ENCODE data around the gene LDLRAP1. TPM values are rescaled to one million over a fixed set of nuclear protein-coding genes. Genes with fewer than 3 reads are reported as not detected.

Gene LDLRAP1
- total and polyA plus RNA-seq, 4 donors = 17.5 to 34.7 (median 29.8) TPM

- H3K4me1 ChIP-seq (ENCODE audit: control insufficient read depth in 1 of 2, insufficient read depth in 2 of 2, low read length in 2 of 2) = peaks cover 0 to 1% of the 10 kb centered on the region in 2 donors
- no peaks in the 10 kb centered on the region for H3K36me3 ChIP-seq (ENCODE audit: control insufficient read depth in 1 of 2, insufficient read depth in 2 of 2, low read length in 1 of 2)
- H3K4me3 ChIP-seq (ENCODE audit: low read length in 2 of 2) = no peak overlapping the region
- no peaks in the 10 kb centered on the region for H3K27me3 ChIP-seq (ENCODE audit: control insufficient read depth in 1 of 2, insufficient read depth in 2 of 2, low read length in 1 of 2)
- intact Hi-C loops (cut with DNase I) = no loop called here
- H3K27ac ChIP-seq (ENCODE audit: low read depth in 1 of 2, low read length in 2 of 2) = no peak overlapping the region
- no peaks in the 10 kb centered on the region for H3K9me3 ChIP-seq (ENCODE audit: control insufficient read depth, low read length)
- ATAC-seq (ENCODE audit: low FRiP score) (no peak), DNase-seq (no peak)
- WGBS, 2 donors = 26% methylated on average over 18 of the region's 18 CpGs
These were observed 29.5 kb downstream of the LDLRAP1 start for GRCh38 chr1:25572708-25573590.

GRCh38 chr1:25573591-25573930, 30.2 kb downstream of the LDLRAP1 start:
- H3K36me3 ChIP-seq (ENCODE audit: control insufficient read depth in 1 of 2, insufficient read depth in 2 of 2, low read length in 1 of 2) = no peaks in the 10 kb centered on the region
- DNase-seq (no peak), ATAC-seq (ENCODE audit: low FRiP score) (no peak)
- H3K27me3 ChIP-seq (ENCODE audit: control insufficient read depth in 1 of 2, insufficient read depth in 2 of 2, low read length in 1 of 2) = no peaks in the 10 kb centered on the region
- no peak overlapping the region for H3K4me3 ChIP-seq (ENCODE audit: low read length in 2 of 2)
- peaks cover 0 to 1% of the 10 kb centered on the region in 2 donors for H3K4me1 ChIP-seq (ENCODE audit: control insufficient read depth in 1 of 2, insufficient read depth in 2 of 2, low read length in 2 of 2)
- 38 to 40% methylated on average over 9 of the region's 9 CpGs for WGBS, 2 donors
- H3K9me3 ChIP-seq (ENCODE audit: control insufficient read depth, low read length) = no peaks in the 10 kb centered on the region
- H3K27ac ChIP-seq (ENCODE audit: low read depth in 1 of 2, low read length in 2 of 2) = no peak overlapping the region
- intact Hi-C loops (cut with DNase I) = no loop called here

GRCh38 chr1:25573961-25574360, 30.6 kb downstream of the LDLRAP1 start:
- Histone ChIP-seq H3K27me3 (ENCODE audit: control insufficient read depth in 1 of 2, insufficient read depth in 2 of 2, low read length in 1 of 2) (no peaks in the 10 kb centered on the region), H3K36me3 (ENCODE audit: control insufficient read depth in 1 of 2, insufficient read depth in 2 of 2, low read length in 1 of 2) (no peaks in the 10 kb centered on the region), H3K4me3 (ENCODE audit: low read length in 2 of 2) (no peak overlapping the region), H3K4me1 (ENCODE audit: control insufficient read depth in 1 of 2, insufficient read depth in 2 of 2, low read length in 2 of 2) (peaks cover 0 to 1% of the 10 kb centered on the region in 2 donors), H3K9me3 (ENCODE audit: control insufficient read depth, low read length) (no peaks in the 10 kb centered on the region), H3K27ac (ENCODE audit: low read depth in 1 of 2, low read length in 2 of 2) (no peak overlapping the region)
- 85% methylated on average over 8 of the region's 8 CpGs for WGBS, 2 donors
- no peak for DNase-seq
- intact Hi-C loops (cut with DNase I) = no loop called here
- ATAC-seq (ENCODE audit: low FRiP score) = no peak

DNA sequence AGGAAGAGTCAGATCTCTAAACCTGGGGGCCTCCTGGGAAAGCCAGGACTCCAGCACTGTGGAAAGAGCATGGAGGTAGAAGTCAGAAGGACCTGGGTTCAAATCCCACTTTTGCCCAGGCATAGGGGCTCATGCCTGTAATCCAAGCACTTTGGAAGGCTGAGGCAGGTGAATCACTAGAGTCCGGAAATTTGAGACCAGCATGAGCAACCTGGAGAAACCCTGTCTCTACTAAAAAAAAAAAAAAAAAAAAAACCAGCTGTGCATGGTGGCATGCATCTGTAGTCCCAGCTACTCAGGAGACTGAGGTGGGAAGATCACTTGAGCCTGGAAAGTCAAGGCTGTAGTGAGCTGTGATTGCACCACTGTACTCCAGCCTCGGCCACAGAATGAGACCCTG, 31.8 kb downstream of the LDLRAP1 start:
- intact Hi-C loops (cut with DNase I) = no loop called here
- no peak for ATAC-seq (ENCODE audit: low FRiP score)
- Histone ChIP-seq H3K4me3 (ENCODE audit: low read length in 2 of 2) (no peak overlapping the region), H3K36me3 (ENCODE audit: control insufficient read depth in 1 of 2, insufficient read depth in 2 of 2, low read length in 1 of 2) (no peaks in the 10 kb centered on the region), H3K9me3 (ENCODE audit: control insufficient read depth, low read length) (no peaks in the 10 kb centered on the region), H3K4me1 (ENCODE audit: control insufficient read depth in 1 of 2, insufficient read depth in 2 of 2, low read length in 2 of 2) (peaks cover 1 to 6% of the 10 kb centered on the region in 2 donors), H3K27me3 (ENCODE audit: control insufficient read depth in 1 of 2, insufficient read depth in 2 of 2, low read length in 1 of 2) (no peaks in the 10 kb centered on the region), H3K27ac (ENCODE audit: low read depth in 1 of 2, low read length in 2 of 2) (no peak overlapping the region)
- 91 to 93% methylated on average over 2 of the region's 2 CpGs for WGBS, 2 donors
- no peak for DNase-seq

DNA sequence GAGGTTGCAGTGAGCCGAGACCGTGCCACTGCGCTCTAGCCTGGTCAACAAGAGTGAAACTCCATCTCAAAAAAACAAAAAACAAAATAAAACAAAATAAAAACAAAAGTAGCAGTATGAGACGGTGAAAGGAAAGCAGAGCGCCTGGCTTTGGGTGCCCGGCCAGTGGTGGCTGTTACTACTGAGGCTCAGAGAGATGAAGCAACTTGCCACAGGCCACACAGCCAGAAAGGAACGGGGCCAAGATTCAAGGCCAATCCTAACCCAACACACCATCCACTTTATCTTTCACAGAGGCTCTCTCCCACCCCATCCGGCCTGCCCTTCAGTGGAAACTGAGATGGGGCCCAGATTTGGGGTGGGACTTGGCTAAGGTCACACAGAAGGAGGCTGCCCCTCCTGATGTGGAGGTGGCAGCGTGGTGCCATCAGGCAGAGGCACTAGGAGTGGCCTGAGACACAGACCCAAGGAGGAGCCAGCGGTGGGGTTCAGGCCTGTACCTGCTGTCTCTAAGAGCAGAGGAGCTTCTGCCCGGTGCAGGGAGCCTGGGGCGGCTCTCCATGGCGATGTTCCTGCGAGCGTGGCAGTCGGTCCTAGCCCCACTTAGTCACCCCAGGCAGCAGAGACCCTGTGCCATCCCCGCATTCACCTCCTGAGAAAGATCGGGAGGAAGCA, 33.2 kb downstream of the LDLRAP1 start:
- Histone ChIP-seq H3K27me3 (ENCODE audit: control insufficient read depth in 1 of 2, insufficient read depth in 2 of 2, low read length in 1 of 2) (no peaks in the 10 kb centered on the region), H3K36me3 (ENCODE audit: control insufficient read depth in 1 of 2, insufficient read depth in 2 of 2, low read length in 1 of 2) (no peaks in the 10 kb centered on the region), H3K27ac (ENCODE audit: low read depth in 1 of 2, low read length in 2 of 2) (no peak overlapping the region), H3K9me3 (ENCODE audit: control insufficient read depth, low read length) (no peaks in the 10 kb centered on the region), H3K4me1 (ENCODE audit: control insufficient read depth in 1 of 2, insufficient read depth in 2 of 2, low read length in 2 of 2) (peaks cover 1 to 6% of the 10 kb centered on the region in 2 donors), H3K4me3 (ENCODE audit: low read length in 2 of 2) (no peak overlapping the region)
- intact Hi-C loops (cut with DNase I) = no loop called here
- 91 to 96% methylated on average over 18 of the region's 18 CpGs for WGBS, 2 donors
- DNase-seq (no peak), ATAC-seq (ENCODE audit: low FRiP score) (no peak)

DNA sequence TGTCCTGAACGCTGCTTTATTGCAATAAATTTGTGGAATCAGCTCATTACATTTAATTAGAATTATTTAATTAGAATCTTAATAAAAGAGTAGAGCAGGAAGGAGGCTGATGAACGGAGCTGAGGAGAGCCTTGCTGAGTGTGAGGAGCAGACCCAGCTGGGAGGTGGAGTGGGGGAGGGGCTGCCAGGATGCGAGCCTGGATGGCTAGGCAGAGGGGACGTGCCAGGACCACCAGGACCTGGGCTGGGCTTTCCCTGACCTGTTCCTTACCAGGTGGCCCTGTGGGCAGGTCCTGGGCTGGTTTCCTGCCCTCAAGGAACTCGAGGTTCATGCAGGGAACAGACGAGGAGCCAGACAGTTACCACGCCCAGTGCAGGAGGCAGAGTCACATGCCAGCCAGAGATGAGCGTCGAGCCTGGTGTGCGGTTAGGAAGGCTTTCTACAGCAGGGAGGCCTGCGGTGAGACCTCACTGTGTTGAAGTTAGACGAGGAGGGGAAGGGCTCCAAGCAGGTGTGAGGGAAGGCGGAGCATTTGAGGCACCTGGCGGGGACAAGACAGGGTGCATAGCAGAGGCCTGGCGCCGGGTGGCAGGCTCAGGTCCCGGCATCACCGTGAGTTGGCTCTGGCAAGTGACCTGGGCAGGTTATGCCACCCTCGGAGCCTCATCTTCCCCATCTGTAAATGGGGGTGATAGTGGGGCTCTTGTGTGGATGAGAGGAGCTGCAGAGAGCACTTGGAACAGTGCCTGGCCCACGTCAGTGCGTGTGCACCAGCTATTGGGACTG, 33.9 kb downstream of the LDLRAP1 start:
- no peak for ATAC-seq (ENCODE audit: low FRiP score)
- intact Hi-C loops (cut with DNase I) = no loop called here

GRCh38 chr1:25579292-25580252, 36.2 kb downstream of the LDLRAP1 start:
- H3K27ac ChIP-seq (ENCODE audit: low read depth in 1 of 2, low read length in 2 of 2) = no peak overlapping the region
- H3K36me3 ChIP-seq (ENCODE audit: control insufficient read depth in 1 of 2, insufficient read depth in 2 of 2, low read length in 1 of 2) = no peaks in the 10 kb centered on the region
- H3K4me1 ChIP-seq (ENCODE audit: control insufficient read depth in 1 of 2, insufficient read depth in 2 of 2, low read length in 2 of 2) = peaks cover 0 to 6% of the 10 kb centered on the region in 2 donors
- intact Hi-C loops (cut with DNase I) = no loop called here
- ATAC-seq (ENCODE audit: low FRiP score) = no peak
- no peaks in the 10 kb centered on the region for H3K27me3 ChIP-seq (ENCODE audit: control insufficient read depth in 1 of 2, insufficient read depth in 2 of 2, low read length in 1 of 2)
- DNase-seq = no peak
- no peaks in the 10 kb centered on the region for H3K9me3 ChIP-seq (ENCODE audit: control insufficient read depth, low read length)
- WGBS, 2 donors = 35 to 40% methylated on average over 19 of the region's 19 CpGs
- no peak overlapping the region for H3K4me3 ChIP-seq (ENCODE audit: low read length in 2 of 2)

More for the DNA sequence above, 33.9 kb downstream of the LDLRAP1 start:
- H3K4me1 ChIP-seq (ENCODE audit: control insufficient read depth in 1 of 2, insufficient read depth in 2 of 2, low read length in 2 of 2) = peaks cover 1 to 6% of the 10 kb centered on the region in 2 donors
- H3K27me3 ChIP-seq (ENCODE audit: control insufficient read depth in 1 of 2, insufficient read depth in 2 of 2, low read length in 1 of 2) = no peaks in the 10 kb centered on the region
- DNase-seq = no peak
- no peaks in the 10 kb centered on the region for H3K9me3 ChIP-seq (ENCODE audit: control insufficient read depth, low read length)
- 87 to 89% methylated on average over 21 of the region's 21 CpGs for WGBS, 2 donors
- no peak overlapping the region for H3K27ac ChIP-seq (ENCODE audit: low read depth in 1 of 2, low read length in 2 of 2)
- H3K4me3 ChIP-seq (ENCODE audit: low read length in 2 of 2) = no peak overlapping the region
- H3K36me3 ChIP-seq (ENCODE audit: control insufficient read depth in 1 of 2, insufficient read depth in 2 of 2, low read length in 1 of 2) = no peaks in the 10 kb centered on the region

DNA sequence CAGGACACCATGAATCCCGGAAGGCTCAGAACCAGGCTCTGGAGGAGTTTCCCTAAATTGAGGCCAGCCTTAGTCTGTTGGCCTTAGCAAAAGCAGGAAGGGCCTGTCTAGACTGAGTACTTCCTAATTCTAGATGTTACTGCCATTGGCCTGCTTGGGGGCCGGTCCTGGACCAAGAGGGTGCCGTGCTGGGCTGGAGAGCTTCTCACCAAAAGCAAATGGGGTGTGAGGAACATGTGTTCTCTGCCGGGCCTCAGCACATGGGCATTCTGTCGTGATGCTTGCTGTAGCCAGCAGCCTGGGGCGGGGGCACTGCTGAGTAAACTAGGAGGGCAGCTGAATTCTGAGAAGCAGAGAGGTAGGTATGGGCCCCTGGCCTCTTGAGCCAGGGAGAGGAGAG, 37.5 kb downstream of the LDLRAP1 start:
- intact Hi-C loops (cut with DNase I) = no loop called here
- DNase-seq (no peak), ATAC-seq (ENCODE audit: low FRiP score) (peak; percentile 26)
- no peak overlapping the region for H3K27ac ChIP-seq (ENCODE audit: low read depth in 1 of 2, low read length in 2 of 2)
- H3K27me3 ChIP-seq (ENCODE audit: control insufficient read depth in 1 of 2, insufficient read depth in 2 of 2, low read length in 1 of 2) = no peaks in the 10 kb centered on the region
- H3K36me3 ChIP-seq (ENCODE audit: control insufficient read depth in 1 of 2, insufficient read depth in 2 of 2, low read length in 1 of 2) = no peaks in the 10 kb centered on the region
- peaks cover 0 to 6% of the 10 kb centered on the region in 2 donors for H3K4me1 ChIP-seq (ENCODE audit: control insufficient read depth in 1 of 2, insufficient read depth in 2 of 2, low read length in 2 of 2)
- H3K4me3 ChIP-seq (ENCODE audit: low read length in 2 of 2) = no peak overlapping the region
- no peaks in the 10 kb centered on the region for H3K9me3 ChIP-seq (ENCODE audit: control insufficient read depth, low read length)
- 24 to 36% methylated on average over 6 of the region's 6 CpGs for WGBS, 2 donors

Measured in aorta (tissue), 5 donors.